K562 (cell line): ENCODE data around the gene MYO1D. TPM values are rescaled to one million over a fixed set of nuclear protein-coding genes. Genes with fewer than 3 reads are reported as not detected.

Source experiments
- ATAC-seq: fragments of 200-7000 bp; cut with Tn5 transposase; 3 replicates; pipeline ENCODE4 v1.9.1; 2020; ENCODE audit warnings: moderate library complexity
- BruUV-seq: library from RNA; stranded (reverse); fragments of 400-500 nt; replicated peaks from 2 replicates; lab custom pipeline; 2021; lab: Mats Ljungman, UMichigan
- CTCF ChIA-PET: fragments of 300-600 bp; formaldehyde crosslinking; extraction: SDS; loops from one replicate; lab custom pipeline; 2021; ENCODE audit warnings: low intra/inter-chr PET ratio; lab: Yijun Ruan, JAX
- POLR2A ChIA-PET: fragments of 300-600, 350-650 bp; sonication (Branson Sonifier 250); formaldehyde crosslinking; extraction: SDS; loops from one replicate; lab custom pipeline; 2021; ENCODE audit warnings: antibody characterized with exemption, inconsistent platforms; lab: Yijun Ruan, JAX
- DNase-seq, 4 experiments: peaks; one replicate each; pipeline versions ENCODE4 v3.0.0 to v3.0.0-alpha.2; 2011 to 2018; ENCODE audit warnings: low spot score in 3 of 4, mixed read lengths in 3 of 4; ENCODE audit errors: extremely low read depth in 1 of 4
- FAIRE-seq: peaks from 2 replicates; lab custom pipeline; 2011; peaks lifted over from hg19 to GRCh38; lab: Jason Lieb, UNC
- H2AFZ ChIP-seq: 2 replicates; pipeline ENCODE4 v1.6.0; 2011; ENCODE audit warnings: low read depth, low read length, control low read depth, inconsistent platforms
- H3K27ac ChIP-seq: fragments of 200-600 bp; 3 replicates; pipeline ENCODE4 v1.8.0; 2011; ENCODE audit warnings: low read depth, mild to moderate bottlenecking, control low read depth, inconsistent platforms, low read length, moderate library complexity, mixed read lengths; ENCODE audit errors: extremely low read depth
- H3K27me3 ChIP-seq, 2 experiments: fragments of 300-600 bp in 1 of 2; 2 replicates in 1 of 2; 3 replicates in 1 of 2; pipeline versions ENCODE4 v1.6.0 to v1.8.0; 2011; ENCODE audit warnings: inconsistent platforms in 2 of 2, low read length in 2 of 2, mild to moderate bottlenecking in 1 of 2, mixed read lengths in 1 of 2, moderate library complexity in 1 of 2; ENCODE audit not compliant: control insufficient read depth in 2 of 2, insufficient read depth in 2 of 2
- H3K36me3 ChIP-seq: fragments of 300-600 bp; 3 replicates; pipeline ENCODE4 v1.8.0; 2011; ENCODE audit warnings: mild to moderate bottlenecking, low read length, inconsistent platforms; ENCODE audit not compliant: control insufficient read depth, insufficient read depth
- H3K4me1 ChIP-seq, 2 experiments: fragments of 200-600 bp in 1 of 2; replicated peaks in 1 of 2; 2 replicates in 1 of 2; 3 replicates in 1 of 2; pipeline versions ENCODE4 v1.5.1 to v1.8.0; 2011; ENCODE audit warnings: inconsistent platforms in 2 of 2, low read length in 2 of 2, mild to moderate bottlenecking in 1 of 2, mixed read lengths in 1 of 2, moderate library complexity in 1 of 2; ENCODE audit not compliant: control insufficient read depth in 2 of 2, insufficient read depth in 2 of 2
- H3K4me2 ChIP-seq: 2 replicates; pipeline ENCODE4 v1.6.1; 2011; ENCODE audit warnings: low read length, control low read depth, inconsistent platforms, mixed read lengths; ENCODE audit not compliant: insufficient read depth
- H3K4me3 ChIP-seq: fragments of 200-600 bp; sonication (generic), shearing (Covaris generic); 2 replicates; pipeline ENCODE4 v1.5.1; 2016; ENCODE audit warnings: control low read depth, inconsistent platforms
- H3K79me2 ChIP-seq: fragments of 200-600 bp; 3 replicates; pipeline ENCODE4 v1.8.0; 2011; ENCODE audit warnings: low read length, inconsistent platforms; ENCODE audit not compliant: control insufficient read depth, insufficient read depth
- H3K9ac ChIP-seq, 2 experiments: 2 replicates each; pipeline versions ENCODE4 v1.6.0 to v1.6.1; 2011; ENCODE audit warnings: low read depth in 2 of 2, low read length in 2 of 2, control low read depth in 1 of 2, inconsistent platforms in 1 of 2, mild to moderate bottlenecking in 1 of 2, mixed read lengths in 1 of 2; ENCODE audit not compliant: insufficient read depth in 1 of 2
- H3K9me1 ChIP-seq: one replicate; pipeline ENCODE4 v1.6.0; 2011; ENCODE audit warnings: inconsistent platforms, mild to moderate bottlenecking, low read length, moderate library complexity; ENCODE audit not compliant: control insufficient read depth, insufficient read depth
- H3K9me3 ChIP-seq: replicated peaks from 2 replicates; pipeline ENCODE4 v1.5.1; 2011; ENCODE audit warnings: low read depth, low read length, inconsistent platforms; ENCODE audit not compliant: control insufficient read depth, insufficient read depth
- H4K20me1 ChIP-seq: replicated peaks from 2 replicates; pipeline ENCODE4 v1.6.1; 2011; ENCODE audit warnings: low read length, inconsistent platforms, mixed read lengths; ENCODE audit not compliant: control insufficient read depth, insufficient read depth
- ATF7 ChIP-seq: fragments of 450-650 bp; IDR thresholded peaks from 2 replicates; pipeline ENCODE4 v1.7.1; 2014; ENCODE audit warnings: mild to moderate bottlenecking, moderate library complexity
- MTA3 ChIP-seq: fragments of 450-650 bp; formaldehyde crosslinking; IDR thresholded peaks from 2 replicates; pipeline ENCODE4 v1.6.1; 2017; ENCODE audit warnings: mild to moderate bottlenecking, borderline replicate concordance
- NFE2 ChIP-seq: IDR thresholded peaks from 2 replicates; pipeline ENCODE4 v1.6.1; 2014; ENCODE audit warnings: antibody characterized with exemption, low read depth
- POLR2G ChIP-seq: fragments of 200-400 bp; formaldehyde crosslinking; IDR thresholded peaks from 2 replicates; pipeline ENCODE4 v1.6.1; 2017; ENCODE audit warnings: low read depth, mild to moderate bottlenecking, antibody characterized with exemption, low read length, moderate library complexity
- RCOR1 ChIP-seq, 2 experiments: IDR thresholded peaks; 2 replicates each; pipeline ENCODE4 v1.6.1; 2012; ENCODE audit warnings: low read depth in 2 of 2, low read length in 2 of 2, borderline replicate concordance in 1 of 2, improper control_type of control experiment in 1 of 2
- SP1 ChIP-seq: sonication (generic); formaldehyde crosslinking; IDR thresholded peaks from 2 replicates; pipeline ENCODE4 v1.8.1; 2022; ENCODE audit warnings: mild to moderate bottlenecking, missing genetic modification reagents
- YY1 ChIP-seq, 3 experiments: IDR thresholded peaks; 2 replicates each; pipeline ENCODE4 v1.6.1; 2011; ENCODE audit warnings: low read length in 2 of 3, mild to moderate bottlenecking in 2 of 3, moderate library complexity in 2 of 3, borderline replicate concordance in 1 of 3, control low read depth in 1 of 3, low read depth in 1 of 3; ENCODE audit not compliant: insufficient read depth in 3 of 3, insufficient replicate concordance in 2 of 3, control insufficient read depth in 1 of 3, insufficient read length in 1 of 3; ENCODE audit errors: extremely low read depth in 1 of 3
- ZNF174 ChIP-seq: fragments of 250-450 bp; sonication (Bioruptor Pico); IDR thresholded peaks from 2 replicates; pipeline ENCODE4 v1.4.0; 2020; ENCODE audit warnings: mild to moderate bottlenecking
- WGBS: fragments of 100-300 bp; shearing (Covaris generic); methylation state at CpG from one replicate; pipeline ENCODE4 v1.1.6; 2016; ENCODE audit warnings: low coverage, mixed read lengths; ENCODE audit not compliant: insufficient coverage; ENCODE audit errors: missing lambda C conversion rate; 5-methylcytosine and 5-hydroxymethylcytosine counted together
- in situ Hi-C: fragments of 300-500 bp; cut with MboI; formaldehyde crosslinking; loops from 4 replicates; pipeline ENCODE4 v1.15.0; 2018; ENCODE audit warnings: inconsistent platforms, mixed read lengths
- intact Hi-C: fragments of 100-400 bp; cut with micrococcal nuclease; formaldehyde crosslinking; loops from 2 replicates; pipeline ENCODE4 v1.14.2; 2022
- polyA plus RNA-seq, 8 experiments: library from polyadenylated mRNA; depleted of rRNA in 4 of 8; stranded (reverse) in 5 of 8; unstranded in 3 of 8; fragments of >200 nt; fragmentation: Nextera tagmentation in 2 of 8; fragmentation: Illumina TruSeq in 1 of 8; extraction: Ambion mirVana in 2 of 8; extraction: Trizol in 1 of 8; gene quantifications; 2 replicates each; pipeline versions ENCODE4 v1.2.1 to v1.2.3, GENCODE V29; 2011 to 2014; ENCODE audit warnings: inconsistent platforms in 1 of 8, missing spikeins in 1 of 8
- total RNA-seq, 7 experiments: library from RNA; depleted of rRNA in 6 of 7; stranded (reverse); fragments of >200 nt in 6 of 7; fragmentation: Illumina TruSeq in 2 of 7; extraction: Trizol in 2 of 7; gene quantifications; 2 replicates each; pipeline versions ENCODE4 v1.2.1 to v1.2.3, GENCODE V29; 2011 to 2021; ENCODE audit warnings: low replicate concordance in 1 of 7
- TF ChIP-seq, protein P1 (sequence below): fragments of 450-650 bp; IDR thresholded peaks from 2 replicates; pipeline ENCODE4 v1.6.1; 2016; ENCODE audit warnings: mild to moderate bottlenecking, moderate library complexity

MYO1D gene
- total and polyA plus RNA-seq, 9 of the 15 experiments (the other 6 are each of a cell fraction or from before 2014, with no cell fraction given), result 2.1 to 71.2 (median 45.4) TPM

DNA sequence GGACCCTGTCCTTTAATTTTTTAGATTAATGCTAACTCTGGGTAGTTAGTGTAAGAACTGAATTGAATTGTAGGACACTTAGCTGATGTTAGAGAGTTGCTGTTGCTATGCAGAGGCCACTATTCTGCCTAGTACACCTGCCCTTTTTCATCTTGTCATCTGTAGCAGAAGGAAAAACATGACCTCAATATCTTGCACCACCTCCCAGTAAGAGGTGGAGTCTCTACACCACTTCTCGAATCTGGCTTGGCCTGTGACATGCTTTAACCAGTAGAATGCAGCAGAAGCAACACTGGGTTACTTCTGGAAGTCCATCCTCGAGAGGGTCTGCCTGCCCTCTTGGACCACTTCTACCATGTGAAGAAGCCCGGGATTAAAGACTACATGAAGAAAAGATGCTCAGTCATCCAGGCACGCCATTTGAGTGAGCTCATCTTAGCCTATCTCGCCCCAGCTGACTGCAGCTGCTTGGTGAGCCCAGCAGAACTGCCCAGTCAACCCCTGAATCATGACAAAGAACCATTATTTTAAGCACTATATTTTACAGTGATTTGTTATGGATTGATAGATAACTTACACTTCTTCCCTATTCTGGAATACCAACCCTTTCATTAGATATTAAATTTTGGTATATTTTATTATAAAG, 153.5 kb downstream of the MYO1D start:
- Histone ChIP-seq H4K20me1 (no peaks in the 10 kb centered on the region), H3K4me3 (no peak overlapping the region), H3K4me2 (no peak overlapping the region; the same call in 1 of the 2 replicates), H3K9me1 (no peaks in the 10 kb centered on the region), H3K79me2 (no peaks in the 10 kb centered on the region), H3K9ac (no peak overlapping the region), H3K27ac (peak overlapping the region; percentile 45; the same call in 2 of the 3 replicates), H3K9me3 (peaks cover 3% of the 10 kb centered on the region; the same call in 1 of the 2 replicates), H3K4me1 (peaks cover 0 to 14% of the 10 kb centered on the region in 2 experiments; a peak in 3 of 5 replicates), H2AFZ (no peak overlapping the region), H3K27me3 (no peaks in the 10 kb centered on the region), H3K36me3 (peaks cover 32% of the 10 kb centered on the region)
- ATAC-seq, result peak; percentile 84
- CTCF ChIA-PET, result no interaction called here
- 29% methylated on average over 5 of the region's 5 CpGs for WGBS
- intact Hi-C loops, result no loop called here
- peak; percentile 46 for FAIRE-seq
- BruUV-seq, result no TSS peak
- in situ Hi-C loops, result no loop called here
- POLR2A ChIA-PET, result interaction anchor here (0.7 to 1.6 kb wide), 3 partner anchors 11 to 146 kb away, joined by 3 to 4 read pairs (median 3); no protein-coding TSS in a partner anchor
- peak in 2 of 4 experiments; percentile 24 to 49 for DNase-seq
- TF ChIP-seq ATF7 (peak; percentile 72; the same call in 1 of the 2 replicates), MTA3 (no peak), YY1 (IDR thresholded peaks at IDR 0.05; ENCODE audit: borderline replicate concordance in 1 of 3, control insufficient read depth in 1 of 3, extremely low read depth in 1 of 3, insufficient read depth in 3 of 3, insufficient read length in 1 of 3, insufficient replicate concordance in 2 of 3, low read depth in 1 of 3, low read length in 2 of 3) (peak in 1 of 3 experiments; percentile 8), SP1 (no peak), ZNF174 (no peak), POLR2G (no peak), NFE2 (peak; percentile 84), RCOR1 (IDR thresholded peaks at IDR 0.05; ENCODE audit: borderline replicate concordance in 1 of 2, low read depth in 2 of 2, low read length in 2 of 2) (0 out of 4 replicates have a peak, but pooled peaks of 1 of the 2 experiments have one; percentile 21)
- TF ChIP-seq, protein P1, sequence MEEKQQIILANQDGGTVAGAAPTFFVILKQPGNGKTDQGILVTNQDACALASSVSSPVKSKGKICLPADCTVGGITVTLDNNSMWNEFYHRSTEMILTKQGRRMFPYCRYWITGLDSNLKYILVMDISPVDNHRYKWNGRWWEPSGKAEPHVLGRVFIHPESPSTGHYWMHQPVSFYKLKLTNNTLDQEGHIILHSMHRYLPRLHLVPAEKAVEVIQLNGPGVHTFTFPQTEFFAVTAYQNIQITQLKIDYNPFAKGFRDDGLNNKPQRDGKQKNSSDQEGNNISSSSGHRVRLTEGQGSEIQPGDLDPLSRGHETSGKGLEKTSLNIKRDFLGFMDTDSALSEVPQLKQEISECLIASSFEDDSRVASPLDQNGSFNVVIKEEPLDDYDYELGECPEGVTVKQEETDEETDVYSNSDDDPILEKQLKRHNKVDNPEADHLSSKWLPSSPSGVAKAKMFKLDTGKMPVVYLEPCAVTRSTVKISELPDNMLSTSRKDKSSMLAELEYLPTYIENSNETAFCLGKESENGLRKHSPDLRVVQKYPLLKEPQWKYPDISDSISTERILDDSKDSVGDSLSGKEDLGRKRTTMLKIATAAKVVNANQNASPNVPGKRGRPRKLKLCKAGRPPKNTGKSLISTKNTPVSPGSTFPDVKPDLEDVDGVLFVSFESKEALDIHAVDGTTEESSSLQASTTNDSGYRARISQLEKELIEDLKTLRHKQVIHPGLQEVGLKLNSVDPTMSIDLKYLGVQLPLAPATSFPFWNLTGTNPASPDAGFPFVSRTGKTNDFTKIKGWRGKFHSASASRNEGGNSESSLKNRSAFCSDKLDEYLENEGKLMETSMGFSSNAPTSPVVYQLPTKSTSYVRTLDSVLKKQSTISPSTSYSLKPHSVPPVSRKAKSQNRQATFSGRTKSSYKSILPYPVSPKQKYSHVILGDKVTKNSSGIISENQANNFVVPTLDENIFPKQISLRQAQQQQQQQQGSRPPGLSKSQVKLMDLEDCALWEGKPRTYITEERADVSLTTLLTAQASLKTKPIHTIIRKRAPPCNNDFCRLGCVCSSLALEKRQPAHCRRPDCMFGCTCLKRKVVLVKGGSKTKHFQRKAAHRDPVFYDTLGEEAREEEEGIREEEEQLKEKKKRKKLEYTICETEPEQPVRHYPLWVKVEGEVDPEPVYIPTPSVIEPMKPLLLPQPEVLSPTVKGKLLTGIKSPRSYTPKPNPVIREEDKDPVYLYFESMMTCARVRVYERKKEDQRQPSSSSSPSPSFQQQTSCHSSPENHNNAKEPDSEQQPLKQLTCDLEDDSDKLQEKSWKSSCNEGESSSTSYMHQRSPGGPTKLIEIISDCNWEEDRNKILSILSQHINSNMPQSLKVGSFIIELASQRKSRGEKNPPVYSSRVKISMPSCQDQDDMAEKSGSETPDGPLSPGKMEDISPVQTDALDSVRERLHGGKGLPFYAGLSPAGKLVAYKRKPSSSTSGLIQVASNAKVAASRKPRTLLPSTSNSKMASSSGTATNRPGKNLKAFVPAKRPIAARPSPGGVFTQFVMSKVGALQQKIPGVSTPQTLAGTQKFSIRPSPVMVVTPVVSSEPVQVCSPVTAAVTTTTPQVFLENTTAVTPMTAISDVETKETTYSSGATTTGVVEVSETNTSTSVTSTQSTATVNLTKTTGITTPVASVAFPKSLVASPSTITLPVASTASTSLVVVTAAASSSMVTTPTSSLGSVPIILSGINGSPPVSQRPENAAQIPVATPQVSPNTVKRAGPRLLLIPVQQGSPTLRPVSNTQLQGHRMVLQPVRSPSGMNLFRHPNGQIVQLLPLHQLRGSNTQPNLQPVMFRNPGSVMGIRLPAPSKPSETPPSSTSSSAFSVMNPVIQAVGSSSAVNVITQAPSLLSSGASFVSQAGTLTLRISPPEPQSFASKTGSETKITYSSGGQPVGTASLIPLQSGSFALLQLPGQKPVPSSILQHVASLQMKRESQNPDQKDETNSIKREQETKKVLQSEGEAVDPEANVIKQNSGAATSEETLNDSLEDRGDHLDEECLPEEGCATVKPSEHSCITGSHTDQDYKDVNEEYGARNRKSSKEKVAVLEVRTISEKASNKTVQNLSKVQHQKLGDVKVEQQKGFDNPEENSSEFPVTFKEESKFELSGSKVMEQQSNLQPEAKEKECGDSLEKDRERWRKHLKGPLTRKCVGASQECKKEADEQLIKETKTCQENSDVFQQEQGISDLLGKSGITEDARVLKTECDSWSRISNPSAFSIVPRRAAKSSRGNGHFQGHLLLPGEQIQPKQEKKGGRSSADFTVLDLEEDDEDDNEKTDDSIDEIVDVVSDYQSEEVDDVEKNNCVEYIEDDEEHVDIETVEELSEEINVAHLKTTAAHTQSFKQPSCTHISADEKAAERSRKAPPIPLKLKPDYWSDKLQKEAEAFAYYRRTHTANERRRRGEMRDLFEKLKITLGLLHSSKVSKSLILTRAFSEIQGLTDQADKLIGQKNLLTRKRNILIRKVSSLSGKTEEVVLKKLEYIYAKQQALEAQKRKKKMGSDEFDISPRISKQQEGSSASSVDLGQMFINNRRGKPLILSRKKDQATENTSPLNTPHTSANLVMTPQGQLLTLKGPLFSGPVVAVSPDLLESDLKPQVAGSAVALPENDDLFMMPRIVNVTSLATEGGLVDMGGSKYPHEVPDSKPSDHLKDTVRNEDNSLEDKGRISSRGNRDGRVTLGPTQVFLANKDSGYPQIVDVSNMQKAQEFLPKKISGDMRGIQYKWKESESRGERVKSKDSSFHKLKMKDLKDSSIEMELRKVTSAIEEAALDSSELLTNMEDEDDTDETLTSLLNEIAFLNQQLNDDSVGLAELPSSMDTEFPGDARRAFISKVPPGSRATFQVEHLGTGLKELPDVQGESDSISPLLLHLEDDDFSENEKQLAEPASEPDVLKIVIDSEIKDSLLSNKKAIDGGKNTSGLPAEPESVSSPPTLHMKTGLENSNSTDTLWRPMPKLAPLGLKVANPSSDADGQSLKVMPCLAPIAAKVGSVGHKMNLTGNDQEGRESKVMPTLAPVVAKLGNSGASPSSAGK, result no peak
